ENCODE data around the gene PRKCA. TPM values are rescaled to one million over a fixed set of nuclear protein-coding genes. Genes with fewer than 3 reads are reported as not detected.

Gene PRKCA
- total and polyA plus RNA-seq, 2 experiments from 2014 or later, result 6.4 to 35.4 TPM

- no peaks in the 10 kb centered on the region; the same call in 2 of the 3 replicates for H3K36me3 Mint-ChIP-seq (ENCODE audit: low read depth)
- Histone ChIP-seq H3K4me2 (no peak overlapping the region), H4K20me1 (replicated peaks; ENCODE audit: insufficient read depth) (no peaks in the 10 kb centered on the region), H3K27ac (ENCODE audit: low read depth) (no peak overlapping the region), H3K4me3 (no peak overlapping the region), H3K79me2 (replicated peaks; ENCODE audit: insufficient read depth) (no peaks in the 10 kb centered on the region), H3K4me1 (ENCODE audit: insufficient read depth) (peaks cover 5% of the 10 kb centered on the region; the same call in 1 of the 2 replicates), H3K27me3 (ENCODE audit: insufficient read depth) (no peaks in the 10 kb centered on the region), H2AFZ (no peak overlapping the region), H3K9me2 (ENCODE audit: insufficient read depth) (no peaks in the 10 kb centered on the region), H3K36me3 (ENCODE audit: insufficient read depth) (no peaks in the 10 kb centered on the region), H3F3A (replicated peaks; ENCODE audit: low read depth) (no peaks in the 10 kb centered on the region)
- no peak overlapping the region for H3K27ac Mint-ChIP-seq
- no peak overlapping the region for H3K4me3 Mint-ChIP-seq
- H3K4me1 Mint-ChIP-seq, result peaks cover 9% of the 10 kb centered on the region
- H3K9me3 Mint-ChIP-seq, result no peaks in the 10 kb centered on the region
- no peak for TF ChIP-seq STAT1 (IDR thresholded peaks at IDR 0.05; ENCODE audit: unreplicated experiment)
- TF ChIP-seq ZNF462 (CRISPR knock-in tag; IDR thresholded peaks at IDR 0.05), result no peak
- TF ChIP-seq EZH2phosphoT487 (IDR thresholded peaks at IDR 0.05; ENCODE audit: unreplicated experiment), result no peak
- TF ChIP-seq ZNF114 (CRISPR knock-in tag; IDR thresholded peaks at IDR 0.05), result no peak
- TF ChIP-seq REST (IDR thresholded peaks at IDR 0.05; ENCODE audit: unreplicated experiment), result no peak
- TF ChIP-seq ETS1 (IDR thresholded peaks at IDR 0.05), result no peak
- TF ChIP-seq JUNB (IDR thresholded peaks at IDR 0.05; ENCODE audit: unreplicated experiment), result no peak
- no peak for TF ChIP-seq POLR2AphosphoS5 (IDR thresholded peaks at IDR 0.05; ENCODE audit: low read depth)
- no peak for TF ChIP-seq ZNF331 (CRISPR knock-in tag; IDR thresholded peaks at IDR 0.05; ENCODE audit: low read depth)
- no peak for TF ChIP-seq CTCF (conservative IDR thresholded peaks at IDR 0.05; ENCODE audit: low read depth in 2 of 2)
- H3K27me3 Mint-ChIP-seq (ENCODE audit: insufficient read depth, low read depth, poor library complexity), result peaks cover 9% of the 10 kb centered on the region
- ATAC-seq (no peak), DNase-seq (ENCODE audit: low spot score) (no peak)
These were observed 450.0 kb downstream of the PRKCA start for GRCh38 chr17:66752411-66752810.
